ENCODE results near the gene COA5. TPM values are rescaled to one million over a fixed set of nuclear protein-coding genes. Genes with fewer than 3 reads are reported as not detected.
"Not testable (repeated sequence)": the region's sequence is repeated elsewhere in the genome, so short reads cannot be mapped to it uniquely, and the experiment has no call there.

COA5 gene
- polyA plus RNA-seq, 3 donors: 72.1 to 84.7 (median 81.2) TPM

- no peak for DNase-seq
Measured at GRCh38 chr2:98614024-98614739, 5.9 kb upstream of the COA5 start.

GRCh38 chr2:98608962-98609604 is 771 bp upstream of the COA5 start:
- no peak for DNase-seq

DNA sequence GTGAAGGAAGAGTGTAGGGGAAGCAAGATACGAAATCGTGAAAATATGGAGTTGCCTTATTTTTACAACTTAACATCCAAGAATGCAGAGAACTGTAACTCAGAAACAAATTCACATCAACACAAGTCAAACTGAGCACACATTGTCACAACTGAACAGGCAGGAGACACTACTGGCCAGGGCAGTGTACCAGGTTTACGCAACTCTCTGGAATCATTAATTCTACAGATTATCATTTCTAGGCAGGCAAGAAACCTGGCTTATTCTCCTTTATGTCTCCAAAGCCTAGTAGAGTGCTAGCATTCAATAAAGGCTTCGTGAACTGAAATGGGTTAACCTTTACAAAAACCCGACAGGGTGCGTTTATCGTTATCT is 584 bp downstream of the COA5 start:
- DNase-seq: no peak

DNA sequence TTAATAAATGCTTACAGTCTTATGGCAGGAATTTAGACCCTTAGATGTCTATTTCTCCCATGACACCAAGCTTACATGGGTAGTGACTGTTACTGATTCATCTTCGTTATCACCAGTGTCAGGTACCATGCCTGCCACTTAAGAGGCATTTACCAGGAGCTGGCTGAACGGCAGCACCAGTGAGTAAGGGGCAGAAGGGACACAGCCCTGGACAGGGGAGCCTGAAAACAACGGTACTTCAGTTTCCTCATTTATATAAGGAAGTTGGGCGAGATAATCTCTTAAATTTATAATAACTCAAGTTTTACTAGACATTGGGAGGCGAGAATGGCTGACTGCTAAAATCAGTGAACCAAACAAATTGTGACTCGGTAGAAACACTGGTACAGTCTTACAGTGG is 1.2 kb downstream of the COA5 start:
- no peak for DNase-seq

GRCh38 chr2:98606431-98606830 is 1.9 kb downstream of the COA5 start:
- no peak for DNase-seq

DNA sequence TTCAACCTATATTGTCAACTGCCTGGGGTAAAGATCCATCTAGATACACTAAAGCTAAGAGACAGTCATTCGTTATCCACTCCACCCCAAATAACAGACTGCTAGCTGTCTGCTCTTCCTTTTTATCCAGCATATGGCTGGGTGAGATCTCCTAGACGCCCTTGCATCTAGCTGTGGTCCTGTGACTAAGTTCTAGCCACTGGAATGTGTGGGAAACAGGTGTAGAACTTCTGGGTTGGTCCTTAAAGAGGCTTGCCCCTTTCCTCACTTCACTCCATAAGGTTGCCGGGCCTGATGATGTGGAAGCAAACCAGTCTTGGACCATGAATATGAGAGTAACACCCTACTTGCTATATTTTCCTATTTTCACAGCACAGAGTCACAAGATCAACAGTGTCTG is 3.2 kb downstream of the COA5 start:
- DNase-seq: no peak

- no peak for DNase-seq
Measured at GRCh38 chr2:98604547-98604946, 3.8 kb downstream of the COA5 start.

DNA sequence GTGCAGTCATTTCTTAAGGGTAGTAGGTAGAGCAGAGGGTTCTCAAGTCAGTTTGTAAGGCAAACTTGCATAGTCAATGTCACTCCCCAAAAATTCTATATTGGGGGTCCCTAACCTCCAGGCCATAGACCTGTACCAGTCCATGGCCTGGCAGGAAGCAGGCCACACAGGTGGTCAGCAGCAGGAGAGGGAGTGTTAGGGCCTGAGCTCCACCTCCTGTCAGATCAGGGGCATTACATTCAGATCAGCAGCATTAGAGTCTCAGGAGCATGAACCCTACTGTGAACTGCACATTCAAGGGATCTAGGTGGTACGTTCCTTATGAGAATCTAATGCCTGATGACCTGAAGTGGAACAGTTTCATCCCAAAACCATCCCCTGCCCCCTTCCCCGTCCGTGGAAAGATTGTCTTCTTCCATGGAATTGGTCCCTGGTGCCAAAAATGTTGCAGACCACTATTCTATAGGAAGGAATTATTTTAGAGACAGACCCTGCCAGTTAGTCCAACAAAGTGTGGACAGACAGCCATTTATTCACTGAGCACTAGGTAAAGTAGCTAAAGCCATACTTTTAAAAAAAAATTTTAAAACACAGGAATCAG is 6.7 kb downstream of the COA5 start:
- DNase-seq: no peak

- DNase-seq: no peak
Measured at GRCh38 chr2:98598781-98599428, 9.4 kb downstream of the COA5 start.

DNA sequence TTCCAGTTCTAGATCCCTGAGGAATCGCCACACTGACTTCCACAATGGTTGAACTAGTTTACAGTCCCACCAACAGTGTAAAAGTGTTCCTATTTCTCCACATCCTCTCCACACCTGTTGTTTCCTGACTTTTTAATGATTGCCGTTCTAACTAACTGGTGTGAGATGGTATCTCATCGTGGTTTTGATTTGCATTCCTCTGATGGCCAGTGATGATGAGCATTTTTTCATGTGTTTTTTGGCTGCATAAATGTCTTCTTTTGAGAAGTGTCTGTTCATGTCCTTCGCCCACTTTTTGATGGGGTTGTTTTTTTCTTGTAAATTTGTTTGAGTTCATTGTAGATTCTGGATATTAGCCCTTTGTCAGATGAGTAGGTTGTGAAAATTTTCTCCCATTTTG is 13.6 kb downstream of the COA5 start:
- DNase-seq: not testable (repeated sequence)

- no peak for DNase-seq
Measured at GRCh38 chr2:98592565-98592964, 15.7 kb downstream of the COA5 start.

DNA sequence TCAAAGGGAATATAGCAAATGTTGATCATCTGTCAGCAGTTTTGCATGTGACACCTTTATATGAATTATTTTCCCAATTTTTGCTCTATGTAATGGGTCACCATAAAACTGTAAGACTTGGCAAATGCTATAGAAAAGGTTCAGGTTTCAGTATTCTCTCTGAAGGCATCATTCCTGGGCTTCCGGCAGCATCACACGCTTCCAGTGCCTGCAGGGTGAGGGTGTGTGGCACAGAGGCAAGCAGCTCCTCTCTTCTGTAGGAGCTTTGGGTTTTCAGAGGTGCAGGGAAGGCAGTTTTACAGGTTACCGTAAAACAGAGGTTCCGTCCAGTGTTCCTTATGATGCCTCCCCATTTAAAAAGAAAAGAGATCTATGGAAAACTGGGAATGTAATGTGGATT is 18.8 kb downstream of the COA5 start:
- DNase-seq: no peak

DNA sequence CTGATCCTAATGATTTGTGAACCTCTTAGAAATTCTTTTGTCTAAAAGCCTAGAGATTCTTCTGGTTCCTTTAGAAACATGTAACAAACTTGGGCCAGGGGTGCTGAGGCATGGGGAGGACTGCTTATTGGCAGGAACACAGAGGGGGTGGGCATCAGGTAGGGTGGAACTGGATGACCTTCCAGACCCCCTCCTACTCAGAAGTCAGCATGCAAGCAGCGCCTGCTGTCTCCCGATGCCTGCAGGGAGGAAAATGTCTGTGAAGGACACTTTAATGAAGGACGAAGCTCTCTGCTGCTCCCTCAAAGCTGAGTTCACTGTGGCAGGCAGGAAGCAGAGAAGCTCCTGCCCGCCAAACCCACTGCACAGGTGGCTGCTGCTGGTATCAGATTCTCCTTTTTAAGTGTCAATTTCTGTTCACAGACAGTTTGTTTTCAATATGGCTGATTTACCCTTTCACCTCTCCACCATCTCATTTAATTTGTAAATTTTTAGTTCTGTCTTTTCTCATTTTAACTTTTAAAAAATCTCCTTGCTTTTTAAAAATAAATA is 19.4 kb downstream of the COA5 start:
- DNase-seq: no peak

- no peak for DNase-seq
Measured at GRCh38 chr2:98586551-98587140, 21.7 kb downstream of the COA5 start.

- no peak for DNase-seq
Measured at GRCh38 chr2:98585386-98585785, 22.9 kb downstream of the COA5 start.

DNA sequence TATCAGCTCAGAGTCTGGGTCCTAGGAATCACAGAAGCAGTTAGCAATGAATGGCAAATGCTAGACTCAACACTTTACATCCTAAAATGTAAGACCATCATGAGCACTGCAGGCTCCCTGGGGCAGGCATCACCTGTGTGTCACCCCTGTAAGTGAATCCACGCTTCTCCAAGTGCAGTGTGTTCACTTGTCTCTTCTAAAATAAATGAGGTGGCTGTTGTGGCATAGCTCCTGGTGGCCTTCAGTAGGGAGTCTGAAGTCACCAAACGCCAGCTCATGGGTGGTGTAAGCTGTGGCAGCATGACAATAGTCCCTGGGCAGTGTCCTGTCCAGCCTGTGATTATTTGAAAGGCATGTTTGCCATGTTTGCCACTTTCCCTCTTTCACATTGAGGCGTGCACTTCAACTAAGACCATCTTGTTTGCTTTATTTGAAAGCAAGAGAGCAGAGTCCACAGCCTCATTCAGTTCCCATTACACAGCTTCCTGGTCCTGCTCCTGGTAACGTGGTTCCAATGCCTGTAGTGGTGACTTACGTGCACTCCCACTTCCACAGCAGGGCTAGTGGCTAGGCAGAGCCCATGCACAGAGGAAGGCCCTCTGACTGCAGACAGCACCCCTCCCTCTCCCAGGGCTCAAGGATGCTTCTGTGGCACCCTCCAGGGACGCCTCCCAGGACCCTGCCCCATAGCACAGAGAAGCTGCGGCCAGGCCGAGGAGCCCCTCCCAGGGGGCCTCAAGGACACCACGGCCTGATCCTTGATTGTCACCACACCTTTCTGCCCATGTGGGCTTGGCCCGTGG is 24.3 kb downstream of the COA5 start:
- no peak for DNase-seq

- DNase-seq: no peak
Measured at GRCh38 chr2:98583276-98583675, 25.0 kb downstream of the COA5 start.

DNA sequence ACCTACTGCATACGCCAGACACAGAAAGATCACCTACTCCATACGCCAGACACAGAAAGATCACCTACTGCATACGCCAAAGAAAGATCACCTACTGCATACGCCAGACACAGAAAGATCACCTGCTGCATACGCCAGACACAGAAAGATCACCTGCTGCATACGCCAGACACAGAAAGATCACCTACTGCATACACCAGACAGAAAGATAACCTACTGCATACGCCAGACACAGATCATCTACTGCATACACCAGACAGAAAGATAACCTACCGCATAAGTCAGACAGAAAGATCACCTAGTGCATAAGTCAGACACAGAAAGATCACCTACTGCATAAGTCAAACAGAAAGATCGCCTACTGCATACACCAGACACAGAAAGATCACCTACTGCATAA is 25.8 kb downstream of the COA5 start:
- DNase-seq: no peak

- no peak for DNase-seq
Measured at GRCh38 chr2:98580656-98581284, 27.5 kb downstream of the COA5 start.

- DNase-seq: no peak
Measured at GRCh38 chr2:98579926-98580325, 28.4 kb downstream of the COA5 start.

GRCh38 chr2:98578231-98578630 is 30.1 kb downstream of the COA5 start:
- no peak for DNase-seq

Data from renal pelvis (tissue), 4 donors.